K562 (cell line): ENCODE results near the gene STAT6. TPM values are rescaled to one million over a fixed set of nuclear protein-coding genes. Genes with fewer than 3 reads are reported as not detected.

ENCODE experiments used
- CXXC5 ChIP-seq: fragments of 250-450 bp; sonication (Bioruptor Pico); IDR thresholded peaks from 2 replicates; pipeline ENCODE4 v1.8.0; 2022; ENCODE audit warnings: inconsistent platforms, mild to moderate bottlenecking, moderate library complexity
- HDAC2 ChIP-seq: fragments of 450-650 bp; IDR thresholded peaks from 2 replicates; pipeline ENCODE4 v1.6.1; 2016; ENCODE audit warnings: mild to moderate bottlenecking
- HNRNPL ChIP-seq: fragments of 200-400 bp; formaldehyde crosslinking; IDR thresholded peaks from 2 replicates; pipeline ENCODE4 v1.6.1; 2017; ENCODE audit warnings: low read depth, mild to moderate bottlenecking, low read length
- NUFIP1 ChIP-seq: fragments of 450-650 bp; IDR thresholded peaks from 2 replicates; pipeline ENCODE4 v1.6.1; 2018; ENCODE audit not compliant: partially characterized antibody
- POLR2AphosphoS2 ChIP-seq: IDR thresholded peaks from 2 replicates; pipeline ENCODE4 v1.6.1; 2012; ENCODE audit warnings: low read length, improper control_type of control experiment
- SAP30 ChIP-seq: fragments of 200-600 bp; sonication (generic); IDR thresholded peaks from 2 replicates; pipeline ENCODE4 v1.6.1; 2012; ENCODE audit warnings: borderline replicate concordance, low read depth, mild to moderate bottlenecking, moderate library complexity, low read length, control low read depth, inconsistent platforms; ENCODE audit not compliant: insufficient read depth, poor library complexity, severe bottlenecking
- TAF1 ChIP-seq: IDR thresholded peaks from 2 replicates; pipeline ENCODE4 v1.6.1; 2011; ENCODE audit warnings: mild to moderate bottlenecking, low read length, moderate library complexity; ENCODE audit not compliant: insufficient read depth, control insufficient read depth, severe bottlenecking; ENCODE audit errors: extremely low read depth
- ZBTB2 ChIP-seq: fragments of 450-650 bp; IDR thresholded peaks from 2 replicates; pipeline ENCODE4 v1.6.1; 2016; ENCODE audit warnings: antibody characterized with exemption
- ZBTB40 ChIP-seq, 2 experiments: fragments of 450-650 bp in 1 of 2; sonication (generic) in 1 of 2; formaldehyde crosslinking in 1 of 2; IDR thresholded peaks; 2 replicates each; pipeline versions ENCODE4 v1.7.1 to v1.9.0; 2016 to 2022; ENCODE audit warnings: inconsistent platforms in 1 of 2, mild to moderate bottlenecking in 1 of 2, missing genetic modification reagents in 1 of 2
- ZNF740 ChIP-seq, 3 experiments: fragments of 200-800 bp in 1 of 3; sonication (Bioruptor generic) in 1 of 3; sonication (generic) in 1 of 3; formaldehyde crosslinking in 1 of 3; IDR thresholded peaks; 2 replicates each; pipeline versions ENCODE4 v1.6.1 to v1.8.0; 2016 to 2022; ENCODE audit warnings: mild to moderate bottlenecking in 2 of 3, missing compliant biosample characterization in 2 of 3, missing genetic modification characterization in 2 of 3, missing genetic modification reagents in 1 of 3
- polyA plus RNA-seq, 8 experiments: library from polyadenylated mRNA; depleted of rRNA in 4 of 8; stranded (reverse) in 5 of 8; unstranded in 3 of 8; fragments of >200 nt; fragmentation: Nextera tagmentation in 2 of 8; fragmentation: Illumina TruSeq in 1 of 8; extraction: Ambion mirVana in 2 of 8; extraction: Trizol in 1 of 8; gene quantifications; 2 replicates each; pipeline versions ENCODE4 v1.2.1 to v1.2.3, GENCODE V29; 2011 to 2014; ENCODE audit warnings: inconsistent platforms in 1 of 8, missing spikeins in 1 of 8
- total RNA-seq, 7 experiments: library from RNA; depleted of rRNA in 6 of 7; stranded (reverse); fragments of >200 nt in 6 of 7; fragmentation: Illumina TruSeq in 2 of 7; extraction: Trizol in 2 of 7; gene quantifications; 2 replicates each; pipeline versions ENCODE4 v1.2.1 to v1.2.3, GENCODE V29; 2011 to 2021; ENCODE audit warnings: low replicate concordance in 1 of 7

Gene STAT6
- total and polyA plus RNA-seq, 9 of the 15 experiments (the other 6 are each of a cell fraction or from before 2014, with no cell fraction given): 2.4 to 49.5 (median 26.5) TPM

GRCh38 chr12:57089271-57090245, 21.6 kb downstream of the STAT6 start (continued):
- TF ChIP-seq TAF1 (peak; percentile 26), SAP30 (peak; percentile 29), HDAC2 (no peak), POLR2AphosphoS2 (no peak), NUFIP1 (no peak), HNRNPL (no peak), CXXC5 (CRISPR knock-in tag) (peak; percentile 61), ZBTB40 (IDR thresholded peaks at IDR 0.05) (peak; percentile 14; the same call in 1 of the 2 replicates), ZBTB40 (CRISPR knock-in tag; IDR thresholded peaks at IDR 0.05) (no peak), ZNF740 (CRISPR knock-in tag; IDR thresholded peaks at IDR 0.05) (peak; percentile 76), ZNF740 (tag; IDR thresholded peaks at IDR 0.05) (peak in 1 of 2 experiments; percentile 20; a peak in 1 of 4 replicates), ZBTB2 (peak; percentile 70; the same call in 1 of the 2 replicates)
